Loucy (cell line): ENCODE data around the gene CREG2.

Experiments used
- H2AFZ ChIP-seq: fragments of 200-600 bp; sonication (generic); 2 replicates; pipeline ENCODE4 v1.6.0; 2016; ENCODE audit warnings: antibody characterized with exemption, mild to moderate bottlenecking, low read length, moderate library complexity
- H3F3A ChIP-seq: fragments of 200-600 bp; 2 replicates; pipeline ENCODE4 v1.6.0; 2016; ENCODE audit warnings: antibody characterized with exemption, low read depth, mild to moderate bottlenecking
- H3K27me3 ChIP-seq: fragments of 200-600 bp; sonication (generic); 2 replicates; pipeline ENCODE4 v1.6.1; 2014; ENCODE audit warnings: low read length, mild to moderate bottlenecking; ENCODE audit not compliant: insufficient read depth, poor library complexity, severe bottlenecking
- H3K36me3 ChIP-seq: fragments of 200-600 bp; sonication (generic); 2 replicates; pipeline ENCODE4 v1.6.1; 2016; ENCODE audit warnings: low read length; ENCODE audit not compliant: insufficient read depth
- H3K4me1 ChIP-seq: fragments of 200-600 bp; sonication (generic); 2 replicates; pipeline ENCODE4 v1.5.1; 2014; ENCODE audit warnings: low read length, mild to moderate bottlenecking; ENCODE audit not compliant: insufficient read depth, poor library complexity, severe bottlenecking
- H3K4me2 ChIP-seq: fragments of 200-600 bp; sonication (generic); 2 replicates; pipeline ENCODE4 v1.6.0; 2014; ENCODE audit warnings: antibody characterized with exemption, low read length, low read depth, mild to moderate bottlenecking; ENCODE audit not compliant: poor library complexity, severe bottlenecking
- H3K4me3 ChIP-seq: fragments of 200-600 bp; sonication (generic); 2 replicates; pipeline ENCODE4 v1.5.1; 2014; ENCODE audit warnings: low read length, mild to moderate bottlenecking, mixed read lengths; ENCODE audit not compliant: poor library complexity, severe bottlenecking
- H3K79me2 ChIP-seq: fragments of 200-600 bp; sonication (generic); 2 replicates; pipeline ENCODE4 v1.6.1; 2014; ENCODE audit warnings: low read length; ENCODE audit not compliant: insufficient read depth
- H3K9ac ChIP-seq: fragments of 200-600 bp; sonication (generic); 2 replicates; pipeline ENCODE4 v1.6.0; 2014; ENCODE audit warnings: mild to moderate bottlenecking, low read depth, low read length, moderate library complexity; ENCODE audit not compliant: poor library complexity, severe bottlenecking
- H3K9me2 ChIP-seq: fragments of 200-600 bp; sonication (generic); replicated peaks from 2 replicates; pipeline ENCODE4 v1.6.1; 2016; ENCODE audit warnings: low read depth, low read length, mixed read lengths
- H3K9me3 ChIP-seq: fragments of 200-600 bp; sonication (generic); 2 replicates; pipeline ENCODE4 v1.6.1; 2014; ENCODE audit warnings: mild to moderate bottlenecking, antibody characterized with exemption, low read length, low read depth; ENCODE audit not compliant: insufficient read depth
- H4K20me1 ChIP-seq: fragments of 200-600 bp; sonication (generic); 2 replicates; pipeline ENCODE4 v1.6.0; 2014; ENCODE audit warnings: antibody characterized with exemption, low read length, mild to moderate bottlenecking; ENCODE audit not compliant: insufficient read depth, poor library complexity, severe bottlenecking
- EZH2phosphoT487 ChIP-seq: fragments of 200-600 bp; IDR thresholded peaks from 2 replicates; pipeline ENCODE4 v1.6.1; 2018; ENCODE audit warnings: antibody characterized with exemption, mild to moderate bottlenecking, moderate library complexity, borderline replicate concordance
- TF ChIP-seq, protein P1 (sequence below): fragments of 200-600 bp; sonication (generic); conservative IDR thresholded peaks from 2 replicates; pipeline ENCODE4 v1.5.1; 2014; ENCODE audit warnings: mild to moderate bottlenecking, antibody characterized with exemption, low read length

The CREG2 gene

DNA sequence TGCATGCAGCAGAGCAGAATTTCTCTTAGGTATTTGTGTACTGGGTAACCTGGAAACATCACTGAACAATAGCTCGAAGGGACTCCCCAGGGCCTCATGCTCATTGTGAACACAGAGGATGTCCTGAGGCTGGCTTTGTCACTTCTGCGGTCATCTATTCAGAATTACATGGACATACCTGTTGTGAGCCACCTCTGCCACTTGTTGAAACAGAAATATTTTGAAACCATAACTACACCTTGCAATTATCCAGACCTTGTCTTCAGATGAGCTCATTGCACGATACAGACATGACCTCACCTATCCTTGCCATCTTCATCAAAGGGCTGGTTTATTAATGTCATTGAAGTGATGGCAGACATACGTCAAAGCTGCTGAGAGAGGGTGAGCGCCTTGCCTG, 23.4 kb upstream of the CREG2 start:
- Histone ChIP-seq H3K36me3 (no peaks in the 10 kb centered on the region), H3F3A (no peaks in the 10 kb centered on the region), H3K9me2 (no peaks in the 10 kb centered on the region), H3K9me3 (no peaks in the 10 kb centered on the region), H4K20me1 (no peaks in the 10 kb centered on the region), H3K9ac (no peak overlapping the region), H3K4me1 (no peaks in the 10 kb centered on the region), H2AFZ (no peak overlapping the region), H3K4me3 (no peak overlapping the region), H3K27me3 (no peaks in the 10 kb centered on the region), H3K4me2 (no peak overlapping the region), H3K79me2 (no peaks in the 10 kb centered on the region)
- TF ChIP-seq EZH2phosphoT487, result no peak
- TF ChIP-seq, protein P1, sequence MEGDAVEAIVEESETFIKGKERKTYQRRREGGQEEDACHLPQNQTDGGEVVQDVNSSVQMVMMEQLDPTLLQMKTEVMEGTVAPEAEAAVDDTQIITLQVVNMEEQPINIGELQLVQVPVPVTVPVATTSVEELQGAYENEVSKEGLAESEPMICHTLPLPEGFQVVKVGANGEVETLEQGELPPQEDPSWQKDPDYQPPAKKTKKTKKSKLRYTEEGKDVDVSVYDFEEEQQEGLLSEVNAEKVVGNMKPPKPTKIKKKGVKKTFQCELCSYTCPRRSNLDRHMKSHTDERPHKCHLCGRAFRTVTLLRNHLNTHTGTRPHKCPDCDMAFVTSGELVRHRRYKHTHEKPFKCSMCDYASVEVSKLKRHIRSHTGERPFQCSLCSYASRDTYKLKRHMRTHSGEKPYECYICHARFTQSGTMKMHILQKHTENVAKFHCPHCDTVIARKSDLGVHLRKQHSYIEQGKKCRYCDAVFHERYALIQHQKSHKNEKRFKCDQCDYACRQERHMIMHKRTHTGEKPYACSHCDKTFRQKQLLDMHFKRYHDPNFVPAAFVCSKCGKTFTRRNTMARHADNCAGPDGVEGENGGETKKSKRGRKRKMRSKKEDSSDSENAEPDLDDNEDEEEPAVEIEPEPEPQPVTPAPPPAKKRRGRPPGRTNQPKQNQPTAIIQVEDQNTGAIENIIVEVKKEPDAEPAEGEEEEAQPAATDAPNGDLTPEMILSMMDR, result no peak

DNA sequence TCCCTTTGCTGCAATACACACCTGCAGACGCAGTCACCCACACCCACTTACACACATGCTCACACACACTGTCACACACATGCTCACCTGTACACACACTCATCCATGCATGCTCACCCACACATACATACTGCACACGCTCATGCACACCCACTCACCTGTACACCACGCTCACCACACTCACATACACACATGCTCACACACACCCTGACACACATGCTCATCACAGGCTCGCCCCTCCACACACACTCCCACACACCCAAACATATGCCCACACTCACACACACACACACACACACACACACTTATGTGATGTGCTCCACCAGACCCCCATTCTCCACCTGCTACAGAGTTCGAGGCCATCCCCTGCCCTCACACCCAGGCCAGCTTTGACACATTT, 22.8 kb upstream of the CREG2 start:
- H3K27me3 ChIP-seq, result no peaks in the 10 kb centered on the region

DNA sequence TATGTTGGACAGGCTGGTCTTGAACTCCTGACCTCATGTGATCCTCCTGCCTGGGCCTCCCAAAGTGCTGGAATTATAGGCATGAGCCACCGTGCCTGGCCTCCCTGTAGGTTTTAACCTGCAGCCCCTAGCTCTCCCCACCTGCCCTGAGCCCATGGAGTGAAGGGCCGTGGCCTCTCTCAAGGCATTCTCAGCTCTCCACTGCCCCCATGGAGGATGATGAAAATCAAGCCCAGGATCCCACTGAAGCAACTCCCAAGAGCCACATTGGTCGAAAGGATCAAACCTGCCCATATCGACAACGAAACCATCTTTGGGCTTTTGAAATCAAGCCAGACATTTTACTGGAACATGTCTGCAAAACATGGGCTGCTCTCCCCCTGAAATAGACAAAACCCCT, 22.4 kb upstream of the CREG2 start:
- Histone ChIP-seq H3K4me1 (peaks cover 3% of the 10 kb centered on the region), H3K4me2 (no peak overlapping the region), H3K36me3 (no peaks in the 10 kb centered on the region), H3K9ac (no peak overlapping the region), H3K79me2 (no peaks in the 10 kb centered on the region), H3K9me3 (no peaks in the 10 kb centered on the region), H4K20me1 (no peaks in the 10 kb centered on the region), H2AFZ (no peak overlapping the region), H3K27me3 (no peaks in the 10 kb centered on the region), H3F3A (no peaks in the 10 kb centered on the region), H3K9me2 (no peaks in the 10 kb centered on the region), H3K4me3 (no peak overlapping the region)
- TF ChIP-seq EZH2phosphoT487, result no peak
- TF ChIP-seq, protein P1, result no peak

More for the DNA sequence above, 22.8 kb upstream of the CREG2 start:
- H3K9ac ChIP-seq, result no peak overlapping the region
- H3K4me2 ChIP-seq, result no peak overlapping the region
- H3K9me2 ChIP-seq, result no peaks in the 10 kb centered on the region
- H3K9me3 ChIP-seq, result no peaks in the 10 kb centered on the region
- no peak overlapping the region for H3K4me3 ChIP-seq
- H3K79me2 ChIP-seq, result no peaks in the 10 kb centered on the region
- TF ChIP-seq, protein P1, result no peak
- TF ChIP-seq EZH2phosphoT487, result no peak
- H3F3A ChIP-seq, result no peaks in the 10 kb centered on the region
- peaks cover 3% of the 10 kb centered on the region for H3K4me1 ChIP-seq
- H3K36me3 ChIP-seq, result no peaks in the 10 kb centered on the region
- no peaks in the 10 kb centered on the region for H4K20me1 ChIP-seq
- H2AFZ ChIP-seq, result no peak overlapping the region
